ENCODE data around the gene WDR53. TPM values are rescaled to one million over a fixed set of nuclear protein-coding genes. Genes with fewer than 3 reads are reported as not detected.

WDR53 gene
- total RNA-seq, 1 experiment from 2014 or later = 18.6 TPM

- Histone ChIP-seq H3K4me1 (ENCODE audit: control insufficient read depth, insufficient read depth, low read length) (peaks cover 11% of the 10 kb centered on the region), H3K36me3 (ENCODE audit: control insufficient read depth, insufficient read depth, low read length) (no peaks in the 10 kb centered on the region), H3K27ac (ENCODE audit: low read length) (peak overlapping the region; percentile 58), H3K4me3 (ENCODE audit: low read depth in 2 of 2, low read length in 2 of 2) (no peak overlapping the region), H3K9me3 (ENCODE audit: control insufficient read depth, insufficient read depth, low read depth, low read length) (peaks cover 4% of the 10 kb centered on the region; the same call in 1 of the 2 replicates), H3K27me3 (ENCODE audit: control insufficient read depth, insufficient read depth, low read length) (no peaks in the 10 kb centered on the region)
- ChIA-PET POLR2A (interaction anchor here (0.6 kb wide), 1 partner anchor 10 kb away, joined by 5 read pairs; no protein-coding TSS in a partner anchor), CTCF (interaction anchor here (0.6 kb wide), 1 partner anchor 133 kb away, joined by 4 read pairs; no protein-coding TSS in a partner anchor)
- no TSS peak for BruUV-seq (replicated peaks)
- intact Hi-C loops (cut with micrococcal nuclease; ENCODE audit: unreplicated experiment) (no loop called here), in situ Hi-C loops (cut with HindIII; ENCODE audit: low pct_unique_long_range_greater_than_20kb, low sequenced_read_pairs) (no loop called here)
- TF ChIP-seq POLR2AphosphoS5 (IDR thresholded peaks at IDR 0.05; ENCODE audit: low read depth, low read length) (no peak), TCF7L2 (IDR thresholded peaks at IDR 0.05; ENCODE audit: low read depth, low read length) (no peak), SIN3A (IDR thresholded peaks at IDR 0.05; ENCODE audit: borderline replicate concordance, insufficient read depth, low read depth, low read length) (no peak)
- TF ChIP-seq, protein P1, sequence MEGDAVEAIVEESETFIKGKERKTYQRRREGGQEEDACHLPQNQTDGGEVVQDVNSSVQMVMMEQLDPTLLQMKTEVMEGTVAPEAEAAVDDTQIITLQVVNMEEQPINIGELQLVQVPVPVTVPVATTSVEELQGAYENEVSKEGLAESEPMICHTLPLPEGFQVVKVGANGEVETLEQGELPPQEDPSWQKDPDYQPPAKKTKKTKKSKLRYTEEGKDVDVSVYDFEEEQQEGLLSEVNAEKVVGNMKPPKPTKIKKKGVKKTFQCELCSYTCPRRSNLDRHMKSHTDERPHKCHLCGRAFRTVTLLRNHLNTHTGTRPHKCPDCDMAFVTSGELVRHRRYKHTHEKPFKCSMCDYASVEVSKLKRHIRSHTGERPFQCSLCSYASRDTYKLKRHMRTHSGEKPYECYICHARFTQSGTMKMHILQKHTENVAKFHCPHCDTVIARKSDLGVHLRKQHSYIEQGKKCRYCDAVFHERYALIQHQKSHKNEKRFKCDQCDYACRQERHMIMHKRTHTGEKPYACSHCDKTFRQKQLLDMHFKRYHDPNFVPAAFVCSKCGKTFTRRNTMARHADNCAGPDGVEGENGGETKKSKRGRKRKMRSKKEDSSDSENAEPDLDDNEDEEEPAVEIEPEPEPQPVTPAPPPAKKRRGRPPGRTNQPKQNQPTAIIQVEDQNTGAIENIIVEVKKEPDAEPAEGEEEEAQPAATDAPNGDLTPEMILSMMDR (IDR thresholded peaks at IDR 0.05) = no peak
- TF ChIP-seq, protein P2, sequence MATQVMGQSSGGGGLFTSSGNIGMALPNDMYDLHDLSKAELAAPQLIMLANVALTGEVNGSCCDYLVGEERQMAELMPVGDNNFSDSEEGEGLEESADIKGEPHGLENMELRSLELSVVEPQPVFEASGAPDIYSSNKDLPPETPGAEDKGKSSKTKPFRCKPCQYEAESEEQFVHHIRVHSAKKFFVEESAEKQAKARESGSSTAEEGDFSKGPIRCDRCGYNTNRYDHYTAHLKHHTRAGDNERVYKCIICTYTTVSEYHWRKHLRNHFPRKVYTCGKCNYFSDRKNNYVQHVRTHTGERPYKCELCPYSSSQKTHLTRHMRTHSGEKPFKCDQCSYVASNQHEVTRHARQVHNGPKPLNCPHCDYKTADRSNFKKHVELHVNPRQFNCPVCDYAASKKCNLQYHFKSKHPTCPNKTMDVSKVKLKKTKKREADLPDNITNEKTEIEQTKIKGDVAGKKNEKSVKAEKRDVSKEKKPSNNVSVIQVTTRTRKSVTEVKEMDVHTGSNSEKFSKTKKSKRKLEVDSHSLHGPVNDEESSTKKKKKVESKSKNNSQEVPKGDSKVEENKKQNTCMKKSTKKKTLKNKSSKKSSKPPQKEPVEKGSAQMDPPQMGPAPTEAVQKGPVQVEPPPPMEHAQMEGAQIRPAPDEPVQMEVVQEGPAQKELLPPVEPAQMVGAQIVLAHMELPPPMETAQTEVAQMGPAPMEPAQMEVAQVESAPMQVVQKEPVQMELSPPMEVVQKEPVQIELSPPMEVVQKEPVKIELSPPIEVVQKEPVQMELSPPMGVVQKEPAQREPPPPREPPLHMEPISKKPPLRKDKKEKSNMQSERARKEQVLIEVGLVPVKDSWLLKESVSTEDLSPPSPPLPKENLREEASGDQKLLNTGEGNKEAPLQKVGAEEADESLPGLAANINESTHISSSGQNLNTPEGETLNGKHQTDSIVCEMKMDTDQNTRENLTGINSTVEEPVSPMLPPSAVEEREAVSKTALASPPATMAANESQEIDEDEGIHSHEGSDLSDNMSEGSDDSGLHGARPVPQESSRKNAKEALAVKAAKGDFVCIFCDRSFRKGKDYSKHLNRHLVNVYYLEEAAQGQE (IDR thresholded peaks at IDR 0.05; ENCODE audit: insufficient read depth in 1 of 2, low read depth in 2 of 2, low read length in 1 of 2) = no peak
- ATAC-seq = no peak
- DNase-seq (ENCODE audit: low read depth, low spot score) = no peak
Observed at GRCh38 chr3:196611761-196612483, 43.6 kb upstream of the WDR53 start.

- Histone ChIP-seq H3K36me3 (ENCODE audit: control insufficient read depth, insufficient read depth, low read length) (no peaks in the 10 kb centered on the region), H3K4me1 (ENCODE audit: control insufficient read depth, insufficient read depth, low read length) (peaks cover 11% of the 10 kb centered on the region), H3K27ac (ENCODE audit: low read length) (peak overlapping the region; percentile 58; the same call in 1 of the 2 replicates), H3K4me3 (ENCODE audit: low read depth in 2 of 2, low read length in 2 of 2) (no peak overlapping the region), H3K9me3 (ENCODE audit: control insufficient read depth, insufficient read depth, low read depth, low read length) (peaks cover 4% of the 10 kb centered on the region; the same call in 1 of the 2 replicates), H3K27me3 (ENCODE audit: control insufficient read depth, insufficient read depth, low read length) (no peaks in the 10 kb centered on the region)
- ChIA-PET CTCF (interaction anchor here (0.7 to 1.2 kb wide), 8 partner anchors 13 to 359 kb away, joined by 3 to 10 read pairs (median 5); no protein-coding TSS in a partner anchor), POLR2A (interaction anchor here (0.5 kb wide), 1 partner anchor 34 kb away, joined by 7 read pairs; no protein-coding TSS in a partner anchor)
- TF ChIP-seq SIN3A (IDR thresholded peaks at IDR 0.05; ENCODE audit: borderline replicate concordance, insufficient read depth, low read depth, low read length) = no peak
- TF ChIP-seq, protein P1 (IDR thresholded peaks at IDR 0.05) = no peak
- no peak for TF ChIP-seq TCF7L2 (IDR thresholded peaks at IDR 0.05; ENCODE audit: low read depth, low read length)
- TF ChIP-seq POLR2AphosphoS5 (IDR thresholded peaks at IDR 0.05; ENCODE audit: low read depth, low read length) = no peak
- TF ChIP-seq, protein P2 (IDR thresholded peaks at IDR 0.05; ENCODE audit: insufficient read depth in 1 of 2, low read depth in 2 of 2, low read length in 1 of 2) = no peak
- in situ Hi-C loops (cut with HindIII; ENCODE audit: low pct_unique_long_range_greater_than_20kb, low sequenced_read_pairs) = no loop called here
- DNase-seq (ENCODE audit: low read depth, low spot score) (no peak), ATAC-seq (0 out of 2 replicates have a peak, but pooled peaks have one; percentile 31)
- no TSS peak for BruUV-seq (replicated peaks)
- intact Hi-C loops (cut with micrococcal nuclease; ENCODE audit: unreplicated experiment) = loop anchor here (1.0 kb wide), 1 partner anchor 75 kb away; no protein-coding TSS in a partner anchor
Observed at GRCh38 chr3:196609805-196610515, 41.6 kb upstream of the WDR53 start.
